DMS153 treated with DMSO at 0.1 percent for 48 hours (cell line): ENCODE results near the gene TRIM17.

ENCODE experiments used
- DNase-seq: peaks from one replicate; lab custom pipeline; 2025; ENCODE audit not compliant: unreplicated experiment; lab: John Stamatoyannopoulos, UW

The TRIM17 gene

GRCh38 chr1:228368801-228369607 lies 47.7 kb downstream of the TRIM17 start:
- DNase-seq, result no peak

DNA sequence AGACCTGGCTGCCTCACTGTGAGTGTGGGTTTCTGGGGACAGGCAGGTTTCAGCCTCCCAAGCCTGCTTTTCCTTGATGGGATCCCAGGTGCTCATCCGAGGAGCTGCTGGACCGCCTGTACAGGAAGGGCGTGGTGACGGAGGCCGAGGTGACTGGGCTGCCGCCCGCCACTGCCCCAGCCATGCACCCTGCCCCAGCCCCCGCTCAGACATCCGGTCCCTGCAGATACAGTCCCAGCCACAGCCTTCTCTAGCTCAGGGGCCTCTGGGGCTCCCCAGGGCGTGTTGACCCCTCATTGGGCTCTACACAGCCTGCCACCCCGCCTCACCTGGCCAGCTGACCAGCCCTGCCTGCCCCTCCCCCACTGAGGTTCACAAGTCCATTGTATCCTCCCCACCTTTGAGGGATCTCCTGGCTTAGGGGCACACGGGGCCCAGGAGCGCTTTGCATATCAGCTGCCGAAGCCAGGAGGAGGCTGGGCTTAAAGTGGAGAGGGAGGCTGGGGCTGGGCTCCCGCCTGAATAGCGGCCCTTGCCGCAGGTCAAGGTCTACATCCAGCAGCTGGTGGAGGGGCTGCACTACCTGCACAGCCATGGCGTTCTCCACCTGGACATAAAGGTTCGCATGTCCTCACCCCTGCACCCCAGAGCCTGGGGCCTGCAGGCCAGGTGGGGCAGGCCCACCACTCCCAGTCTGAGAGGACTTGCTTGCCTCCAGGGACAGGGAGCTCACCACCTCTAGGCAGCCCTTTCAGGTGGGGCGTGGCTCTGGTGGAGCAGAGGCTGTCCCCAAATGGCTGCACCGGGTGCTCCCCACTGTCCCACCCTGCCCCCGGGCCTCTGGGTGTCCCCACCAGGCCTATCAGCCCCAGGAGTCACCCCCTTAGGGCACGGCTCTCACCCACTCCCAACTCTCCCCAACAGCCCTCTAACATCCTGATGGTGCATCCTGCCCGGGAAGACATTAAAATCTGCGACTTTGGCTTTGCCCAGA lies 48.6 kb downstream of the TRIM17 start:
- peak; percentile 22 for DNase-seq

GRCh38 chr1:228366866-228367741 lies 49.6 kb downstream of the TRIM17 start:
- DNase-seq, result no peak

- no peak for DNase-seq
These were observed 50.4 kb downstream of the TRIM17 start for GRCh38 chr1:228366062-228366865.

DNA sequence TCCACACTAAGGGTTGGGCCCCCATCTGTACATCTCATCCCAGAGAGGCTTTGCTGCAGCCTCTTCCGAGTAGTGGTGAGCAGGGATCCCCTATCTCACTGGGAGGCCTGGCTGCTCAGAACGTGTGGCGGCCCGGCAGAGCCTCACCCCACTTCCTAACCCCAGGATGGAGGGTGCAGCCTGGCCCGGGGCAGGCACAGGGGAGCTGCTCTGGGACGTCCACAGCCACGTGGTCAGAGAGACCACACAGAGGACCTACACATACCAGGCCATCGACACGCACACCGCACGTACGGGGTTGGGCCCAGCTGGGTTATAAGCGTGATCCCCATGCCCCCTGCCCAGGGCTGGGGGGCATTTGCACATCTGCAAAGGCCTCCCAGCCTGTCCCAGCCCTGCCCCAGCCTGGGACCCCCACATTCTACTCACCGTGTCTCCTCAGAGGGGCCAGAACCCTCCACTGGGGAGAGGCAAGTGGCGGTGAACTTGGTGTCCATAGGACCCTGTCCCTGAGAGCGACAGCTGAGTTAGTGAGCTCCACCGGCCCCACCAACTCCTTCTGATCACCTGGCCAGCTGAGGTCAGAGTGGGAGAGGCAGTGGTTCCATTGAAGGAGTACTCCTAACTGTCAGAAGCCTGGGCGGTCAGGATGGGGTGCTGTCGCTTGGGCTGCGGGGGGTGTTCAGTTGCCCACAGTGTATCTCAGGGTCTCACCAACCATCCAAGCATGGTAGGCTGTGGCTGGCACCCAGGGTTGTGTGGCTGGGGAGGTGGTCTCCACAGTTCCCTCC lies 51.2 kb downstream of the TRIM17 start:
- DNase-seq, result no peak

DNA sequence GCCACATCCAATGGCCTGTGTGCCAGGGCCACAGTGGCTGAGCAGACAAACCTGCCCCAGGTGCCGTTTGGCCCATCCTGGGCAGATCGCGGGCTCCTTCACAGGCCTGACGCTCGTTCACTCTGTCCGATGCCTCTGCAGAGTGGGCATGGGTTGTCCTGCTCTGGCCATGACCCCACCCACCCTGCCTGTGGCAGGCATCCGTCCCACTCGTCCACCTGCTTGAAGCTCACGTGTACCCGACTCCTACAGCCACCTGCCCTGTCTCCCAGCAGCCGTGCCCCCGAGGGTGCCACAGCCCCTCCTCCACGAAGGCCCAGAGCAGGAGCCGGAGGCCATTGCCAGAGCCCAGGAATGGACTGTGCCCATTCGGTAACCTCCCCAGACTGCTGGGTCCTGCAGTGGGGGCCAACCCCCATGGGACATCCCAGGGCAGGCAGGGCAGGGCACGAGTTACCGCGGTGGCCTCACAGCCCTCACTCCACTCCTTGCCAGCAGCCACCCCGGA lies 51.9 kb downstream of the TRIM17 start:
- no peak for DNase-seq

DNA sequence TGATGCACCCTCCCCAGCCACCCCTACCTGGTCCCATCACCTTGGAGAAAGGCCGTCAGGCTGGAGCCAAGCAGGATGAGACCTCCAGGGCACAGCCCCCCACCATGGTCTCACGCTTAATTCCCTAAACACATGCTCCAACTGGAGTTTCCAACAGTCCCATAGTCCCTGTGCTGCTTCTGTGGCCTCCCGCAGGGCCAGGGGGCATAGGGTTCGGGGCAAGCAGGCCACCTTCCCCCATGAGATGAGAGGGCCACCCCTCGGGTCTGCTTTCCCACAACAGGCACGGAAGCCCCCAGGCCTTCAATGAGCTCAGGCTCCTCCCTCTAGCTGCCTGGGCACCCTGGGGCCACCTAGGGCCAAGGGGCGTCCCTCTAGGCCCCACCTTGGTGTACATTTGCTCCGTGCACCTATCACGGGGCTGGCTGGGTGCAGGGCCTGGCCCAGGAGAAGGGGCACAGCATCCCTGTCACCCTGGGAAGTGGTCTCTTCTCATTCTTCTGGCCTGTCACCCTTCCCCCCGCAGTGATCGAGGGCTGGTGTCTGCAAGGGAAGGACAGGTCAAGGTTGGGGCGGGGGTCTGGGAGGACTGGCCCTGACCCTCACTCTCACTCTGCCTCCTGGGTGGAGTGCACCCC lies 52.5 kb downstream of the TRIM17 start:
- no peak for DNase-seq

DNA sequence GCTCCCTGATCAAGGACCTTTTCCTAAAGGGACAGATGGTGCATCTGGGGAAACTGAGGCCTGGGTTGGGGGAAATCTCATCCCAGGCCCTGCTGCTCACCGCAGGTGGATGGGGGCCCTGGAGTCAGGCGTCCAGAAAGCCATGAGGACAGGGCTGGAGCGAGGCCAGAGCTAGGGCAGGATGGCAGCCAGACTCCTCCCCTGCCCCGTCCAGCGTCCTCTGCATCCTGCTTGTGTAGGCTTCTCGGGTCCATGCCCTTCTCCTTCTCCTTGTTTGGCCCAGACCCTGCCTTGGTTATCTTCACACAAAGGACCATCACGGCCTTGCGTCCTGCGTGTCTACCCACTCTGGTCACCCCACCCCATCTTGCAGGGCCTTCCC lies 53.0 kb downstream of the TRIM17 start:
- DNase-seq, result no peak

- DNase-seq, result no peak
These were observed 53.7 kb downstream of the TRIM17 start for GRCh38 chr1:228362884-228363450.

GRCh38 chr1:228362141-228362883 lies 54.3 kb downstream of the TRIM17 start:
- DNase-seq, result no peak

DNA sequence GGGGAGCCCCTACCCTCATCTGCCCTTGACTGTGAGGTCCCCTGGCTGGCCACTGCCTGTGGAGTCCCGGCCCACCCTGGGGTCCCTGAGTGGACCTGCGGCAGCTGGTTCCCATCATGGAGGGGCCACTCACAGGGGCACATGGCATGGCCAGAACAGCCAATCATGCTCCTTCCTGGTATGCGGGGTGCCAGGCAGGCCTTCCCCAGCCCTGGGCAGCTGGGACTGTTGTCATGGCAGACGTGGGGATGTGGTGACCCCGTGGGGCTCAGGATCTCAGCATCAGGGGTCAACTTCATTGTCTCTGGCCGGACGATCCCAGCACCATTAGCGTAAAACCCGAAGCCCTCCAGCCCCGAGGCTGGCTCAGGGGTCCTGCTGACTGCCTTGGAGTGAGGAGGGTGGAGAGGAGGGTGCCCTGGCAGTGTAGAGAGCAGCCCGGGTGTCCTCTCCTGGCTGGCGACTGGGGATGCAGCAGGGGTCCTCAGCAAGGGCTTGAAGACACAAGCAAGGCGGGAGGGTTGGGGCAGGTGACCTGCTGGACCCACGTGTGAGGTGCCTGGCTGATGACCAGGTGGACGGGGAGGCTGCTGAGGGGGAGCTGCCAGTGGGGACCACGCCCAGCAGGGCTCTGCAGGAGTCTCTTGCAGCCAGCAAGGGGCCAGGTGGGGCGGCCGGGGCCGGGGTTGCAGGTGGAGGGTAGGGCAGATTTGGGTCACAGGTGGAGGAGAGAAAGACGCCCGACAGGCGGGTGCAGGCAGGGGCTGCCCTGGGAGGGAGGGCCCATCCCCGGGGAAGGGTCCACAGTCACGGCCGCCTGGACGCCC lies 55.1 kb downstream of the TRIM17 start:
- DNase-seq, result no peak

DNA sequence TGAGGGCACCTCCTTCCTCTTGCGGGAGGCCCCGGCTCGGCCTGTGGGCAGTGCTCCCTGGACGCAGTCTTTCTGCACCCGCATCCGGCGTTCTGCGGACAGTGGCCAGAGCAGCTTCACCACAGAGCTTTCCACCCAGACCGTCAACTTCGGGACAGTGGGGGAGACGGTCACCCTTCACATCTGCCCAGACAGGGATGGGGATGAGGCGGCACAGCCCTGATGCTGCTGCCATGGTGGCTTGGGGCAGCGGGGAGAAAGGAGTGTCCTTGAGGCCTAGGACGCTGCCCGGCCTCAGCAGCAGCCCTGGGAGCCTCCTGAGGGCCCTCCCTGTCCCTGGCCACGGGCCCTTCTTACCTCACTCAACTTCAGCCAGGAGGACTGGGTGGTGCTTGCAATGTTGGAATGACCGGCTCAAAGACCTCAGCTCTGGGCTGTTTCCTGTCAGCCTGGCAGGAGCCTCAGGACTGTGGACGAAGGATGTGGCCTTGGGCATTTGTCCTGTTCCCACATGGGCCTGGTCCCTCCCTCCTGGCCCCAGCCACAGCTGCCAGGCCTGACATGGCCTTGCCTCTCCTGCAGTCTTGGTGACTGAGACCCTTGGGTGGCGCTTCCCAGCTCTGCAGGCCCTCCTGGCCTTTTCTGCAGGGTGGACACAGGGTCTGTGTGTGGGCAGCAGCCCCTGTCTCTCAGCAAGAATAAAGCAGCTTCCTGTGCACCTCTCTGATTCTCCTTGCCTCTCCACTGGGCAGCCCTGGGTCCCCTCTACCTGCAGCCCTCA lies 55.9 kb downstream of the TRIM17 start:
- no peak for DNase-seq

- DNase-seq, result no peak
These were observed 56.8 kb downstream of the TRIM17 start for GRCh38 chr1:228359613-228360532.

GRCh38 chr1:228358764-228359612 lies 57.7 kb downstream of the TRIM17 start:
- DNase-seq, result no peak
